Endothelial cell of umbilical vein (primary cell): ENCODE data around the gene OR2F1. TPM values are rescaled to one million over a fixed set of nuclear protein-coding genes. Genes with fewer than 3 reads are reported as not detected.
"Not testable (repeated sequence)": the region's sequence is repeated elsewhere in the genome, so short reads cannot be mapped to it uniquely, and the experiment has no call there.

Experiments used
- BruUV-seq: library from RNA; stranded (reverse); fragments of 400-500 nt; replicated peaks from 2 replicates; lab custom pipeline; 2021; lab: Mats Ljungman, UMichigan
- CTCF ChIA-PET: fragments of 300-600, 350-600 bp; sonication (Branson Sonifier 250); formaldehyde crosslinking; loops from one replicate; lab custom pipeline; 2021; ENCODE audit warnings: antibody characterized with exemption, inconsistent platforms; lab: Charles Lee
- POLR2A ChIA-PET: fragments of 300-600, 350-600 bp; sonication (Branson Sonifier 250); formaldehyde crosslinking; loops from one replicate; lab custom pipeline; 2021; ENCODE audit warnings: antibody characterized with exemption, inconsistent platforms; lab: Charles Lee
- DNase-seq: peaks from one replicate; pipeline ENCODE4 v3.0.0-alpha.2; 2011; ENCODE audit warnings: low read depth, low spot score
- FAIRE-seq: peaks from 2 replicates; lab custom pipeline; 2011; peaks lifted over from hg19 to GRCh38; lab: Jason Lieb, UNC
- H2AFZ ChIP-seq: 2 replicates; pipeline ENCODE4 v1.6.0; 2012; ENCODE audit warnings: low read depth, low read length, control low read depth, inconsistent platforms
- H3K27ac ChIP-seq: 2 replicates; pipeline ENCODE4 v1.5.1; 2011; ENCODE audit warnings: low read depth, mild to moderate bottlenecking, control low read depth, low read length, moderate library complexity; ENCODE audit not compliant: insufficient read depth
- H3K27me3 ChIP-seq, 2 experiments: 2 replicates each; pipeline versions ENCODE4 v1.6.0 to v1.6.1; 2011; ENCODE audit warnings: low read length in 2 of 2, mixed read lengths in 1 of 2; ENCODE audit not compliant: control insufficient read depth in 2 of 2, insufficient read depth in 2 of 2
- H3K36me3 ChIP-seq, 2 experiments: 2 replicates in 1 of 2; 3 replicates in 1 of 2; pipeline ENCODE4 v1.5.1; 2011; ENCODE audit warnings: low read length in 2 of 2, mild to moderate bottlenecking in 1 of 2, moderate library complexity in 1 of 2; ENCODE audit not compliant: control insufficient read depth in 2 of 2, insufficient read depth in 2 of 2; ENCODE audit errors: extremely low read depth in 1 of 2
- H3K4me1 ChIP-seq: 3 replicates; pipeline ENCODE4 v1.5.1; 2011; ENCODE audit warnings: mild to moderate bottlenecking, low read length; ENCODE audit not compliant: control insufficient read depth, insufficient read depth; ENCODE audit errors: extremely low read depth
- H3K4me2 ChIP-seq: 2 replicates; pipeline ENCODE4 v1.6.1; 2011; ENCODE audit warnings: low read length, control low read depth, mixed read lengths; ENCODE audit not compliant: insufficient read depth
- H3K4me3 ChIP-seq, 3 experiments: fragments of 200-600 bp in 1 of 3; sonication (generic), shearing (Covaris generic) in 1 of 3; replicated peaks in 1 of 3; 2 replicates each; pipeline ENCODE4 v1.5.1; 2011 to 2016; ENCODE audit warnings: control low read depth in 3 of 3, low read length in 3 of 3, mild to moderate bottlenecking in 2 of 3, inconsistent platforms in 1 of 3, low read depth in 1 of 3, moderate library complexity in 1 of 3; ENCODE audit not compliant: insufficient read depth in 1 of 3
- H3K79me2 ChIP-seq: 2 replicates; pipeline ENCODE4 v1.6.0; 2012; ENCODE audit warnings: low read length, inconsistent platforms; ENCODE audit not compliant: control insufficient read depth, insufficient read depth
- H3K9ac ChIP-seq: replicated peaks from 2 replicates; pipeline ENCODE3; 2011; ENCODE audit warnings: low read length, control low read depth; ENCODE audit not compliant: insufficient read depth; ENCODE audit errors: extremely low read depth
- H3K9me1 ChIP-seq: replicated peaks from 3 replicates; pipeline ENCODE4 v1.6.0; 2011; ENCODE audit warnings: mild to moderate bottlenecking, low read length; ENCODE audit not compliant: control insufficient read depth, insufficient read depth; ENCODE audit errors: extremely low read depth
- H3K9me3 ChIP-seq: replicated peaks from 2 replicates; pipeline ENCODE4 v1.5.1; 2012; ENCODE audit warnings: low read length, inconsistent platforms; ENCODE audit not compliant: control insufficient read depth, insufficient read depth
- H4K20me1 ChIP-seq: replicated peaks from 2 replicates; pipeline ENCODE3; 2011; ENCODE audit warnings: mild to moderate bottlenecking, low read length; ENCODE audit not compliant: control insufficient read depth, insufficient read depth; ENCODE audit errors: extremely low read depth
- JUN ChIP-seq: IDR thresholded peaks from 2 replicates; pipeline ENCODE4 v1.6.1; 2011; ENCODE audit warnings: borderline replicate concordance, low read depth; ENCODE audit not compliant: insufficient read length, insufficient read depth
- POLR2AphosphoS5 ChIP-seq: IDR thresholded peaks from 2 replicates; pipeline ENCODE4 v1.6.1; 2012; ENCODE audit warnings: low read depth, mild to moderate bottlenecking, control low read depth, low read length, moderate library complexity; ENCODE audit not compliant: insufficient read depth
- dilution Hi-C: fragments of 300-500 bp; cut with MboI; formaldehyde crosslinking; loops from one replicate; pipeline ENCODE4 v1.15.0; 2019; ENCODE audit warnings: low sequenced_read_pairs; ENCODE audit not compliant: extremely low pct_ligation_motif_present
- intact Hi-C: fragments of 100-400 bp; cut with micrococcal nuclease; formaldehyde crosslinking; loops from one replicate; pipeline ENCODE4 v1.10.0; 2022
- polyA plus RNA-seq, 4 experiments: library from polyadenylated mRNA; depleted of rRNA in 3 of 4; stranded (reverse) in 3 of 4; unstranded in 1 of 4; fragments of >200 nt; gene quantifications; 2 replicates each; pipeline versions ENCODE4 v1.2.1 to v1.2.3, GENCODE V29; 2011 to 2012; ENCODE audit warnings: missing spikeins in 1 of 4
- total RNA-seq: library from RNA; stranded (reverse); gene quantifications from 2 replicates; pipeline ENCODE4 v1.2.3, GENCODE V29; 2021

OR2F1 gene
- total and polyA plus RNA-seq, 2 donors (not counting 3 experiments of a cell fraction or from before 2014, with no cell fraction given), result not detected

DNA sequence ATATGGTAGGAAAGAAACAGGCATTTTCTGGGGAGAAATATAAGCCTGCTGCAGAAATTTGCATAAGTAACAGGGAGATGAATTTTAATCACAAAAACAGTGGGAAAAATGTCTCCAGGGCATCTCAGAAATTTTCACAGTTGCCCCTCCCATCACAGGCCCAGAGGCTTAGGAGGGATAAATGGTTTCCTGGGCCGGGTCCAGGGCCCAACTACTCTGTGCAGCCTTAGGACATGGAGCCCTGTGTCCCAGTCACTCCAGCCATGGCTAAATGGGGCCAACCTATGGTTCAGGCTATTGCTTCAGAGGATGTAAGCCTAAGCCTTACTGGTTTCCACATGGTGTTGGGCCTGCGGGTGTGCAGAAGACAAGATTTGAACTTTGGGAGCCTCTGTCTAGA lies 54.7 kb downstream of the OR2F1 start:
- Histone ChIP-seq H4K20me1 (no peaks in the 10 kb centered on the region), H3K4me1 (no peaks in the 10 kb centered on the region), H3K27me3 (peaks cover 0 to 3% of the 10 kb centered on the region in 2 experiments), H2AFZ (no peak overlapping the region), H3K36me3 (no peaks in the 10 kb centered on the region), H3K9me3 (no peaks in the 10 kb centered on the region), H3K27ac (no peak overlapping the region), H3K79me2 (no peaks in the 10 kb centered on the region), H3K4me2 (no peak overlapping the region), H3K9me1 (no peaks in the 10 kb centered on the region), H3K9ac (no peak overlapping the region), H3K4me3 (no peak overlapping the region)
- ChIA-PET POLR2A (no interaction called here), CTCF (no interaction called here)
- dilution Hi-C loops, result no loop called here
- TF ChIP-seq POLR2AphosphoS5 (no peak), JUN (no peak)
- intact Hi-C loops, result no loop called here
- no peak for DNase-seq
- FAIRE-seq, result no peak
- BruUV-seq, result no TSS peak

GRCh38 chr7:144010061-144010460 lies 55.4 kb downstream of the OR2F1 start:
- dilution Hi-C loops, H3K27ac ChIP-seq, H2AFZ ChIP-seq, POLR2A ChIA-PET, CTCF ChIA-PET, H3K27me3 ChIP-seq, H3K4me3 ChIP-seq, DNase-seq, H3K36me3 ChIP-seq, H3K4me1 ChIP-seq, intact Hi-C loops, H3K4me2 ChIP-seq, H4K20me1 ChIP-seq, BruUV-seq, H3K9me1 ChIP-seq, H3K9ac ChIP-seq, H3K9me3 ChIP-seq, FAIRE-seq, H3K79me2 ChIP-seq: not testable (repeated sequence)

- CTCF ChIA-PET, H3K36me3 ChIP-seq, H3K27ac ChIP-seq, H2AFZ ChIP-seq, POLR2A ChIA-PET, H3K79me2 ChIP-seq, dilution Hi-C loops, H3K4me3 ChIP-seq, H3K9me3 ChIP-seq, H4K20me1 ChIP-seq, H3K9me1 ChIP-seq, DNase-seq, intact Hi-C loops, H3K27me3 ChIP-seq, H3K9ac ChIP-seq, H3K4me2 ChIP-seq, BruUV-seq, FAIRE-seq, H3K4me1 ChIP-seq: not testable (repeated sequence)
Measured at GRCh38 chr7:144010821-144011220, 56.2 kb downstream of the OR2F1 start.
